Ovary (tissue), 9 donors: ENCODE data around the gene USP6NL. TPM values are rescaled to one million over a fixed set of nuclear protein-coding genes. Genes with fewer than 3 reads are reported as not detected.

Source experiments
- DNase-seq, 5 donors: peaks; one replicate each; pipeline ENCODE4 v3.0.0-alpha.2; 2019 to 2020
- H3K27ac ChIP-seq, 2 donors: fragments of 200-600 bp; one replicate each; pipeline versions ENCODE4 v1.5.1 to v1.8.0; 2019 to 2022
- H3K27me3 ChIP-seq: fragments of 200-600 bp; one replicate; pipeline ENCODE4 v1.8.0; 2022
- H3K36me3 ChIP-seq: fragments of 200-600 bp; sonication (generic); one replicate; pipeline ENCODE4 v1.5.1; 2019
- H3K4me1 ChIP-seq: one replicate; pipeline ENCODE4 v1.8.1; 2013; ENCODE audit warnings: mild to moderate bottlenecking, moderate library complexity; ENCODE audit not compliant: insufficient read depth
- H3K4me3 ChIP-seq: fragments of 200-600 bp; sonication (generic); one replicate; pipeline ENCODE4 v1.5.1; 2017
- H3K9me3 ChIP-seq, 2 donors: fragments of 200-600 bp in 1 of 2; sonication (generic) in 1 of 2; one replicate each; pipeline versions ENCODE4 v1.5.1 to v1.8.1; 2013 to 2019; ENCODE audit warnings: mild to moderate bottlenecking in 1 of 2, moderate library complexity in 1 of 2
- EP300 ChIP-seq: sonication (generic); formaldehyde crosslinking; IDR thresholded peaks from one replicate; pipeline ENCODE4 v1.6.1; 2017; ENCODE audit warnings: antibody characterized with exemption
- POLR2A ChIP-seq: fragments of 450-650 bp; IDR thresholded peaks from one replicate; pipeline ENCODE4 v1.6.1; 2017; ENCODE audit warnings: antibody characterized with exemption, mild to moderate bottlenecking, moderate library complexity
- WGBS, 3 donors: extraction: QIAGEN DNeasy Blood & Tissue Kit in 1 of 3; methylation state at CpG; one replicate each; pipeline versions ENCODE4 v1.1.5 to v1.1.7; 2013 to 2017; 5-methylcytosine and 5-hydroxymethylcytosine counted together
- intact Hi-C, 4 donors: fragments of 100-400 bp; cut with DNase I; formaldehyde crosslinking; loops; one replicate each; pipeline versions ENCODE4 v1.11.0 to v1.15.1; 2022 to 2023
- polyA plus RNA-seq, 2 donors: library from polyadenylated mRNA; stranded (reverse); fragments of 200-250 nt in 1 of 2; fragments of 350-450 nt in 1 of 2; fragmentation: Illumina TruSeq in 1 of 2; extraction: RNeasy Lipid Tissue Mini Kit (QIAGEN cat#74804) in 1 of 2; gene quantifications; one replicate each; pipeline ENCODE4 v1.2.3, GENCODE V29; 2013 to 2014
- total RNA-seq, 7 donors: library from RNA; depleted of rRNA in 2 of 7; stranded (reverse); fragments of >200 nt in 2 of 7; fragmentation: NEBNext Ultra II Directional in 3 of 7; extraction: Animal tissue kit (Norgen Biotek cat#: 25700) in 3 of 7; gene quantifications; one replicate each; pipeline versions ENCODE4 v1.1.0 to v1.2.4, GENCODE V29; 2016 to 2023
- TF ChIP-seq, protein P1 (sequence below), 3 donors: fragments of 450-650 bp in 2 of 3; fragments of 200-600 bp in 1 of 3; IDR thresholded peaks; one replicate each; pipeline versions ENCODE4 v1.5.1 to v1.8.0; 2016 to 2022; ENCODE audit warnings: antibody characterized with exemption in 3 of 3, mild to moderate bottlenecking in 1 of 3
- donor health status: DM: no; HTN: no; CAD: no; lungs with moderate emphysema.
- donor health status: DM: no; HTN: no; CAD: no.
- donor health status: Bipolar disorder and iron deficiency.
- donor health status: DM: yes; HTN: yes; CAD: no.
- donor health status: DM: no; HTN: no; CAD: no.
- donor health status: DM: yes; HTN: yes; CAD: no.

USP6NL gene
- total and polyA plus RNA-seq, 9 donors, result 9.6 to 28.8 (median 16.3) TPM

- no peak for DNase-seq
- Histone ChIP-seq H3K4me1 (no peaks in the 10 kb centered on the region), H3K27me3 (no peaks in the 10 kb centered on the region), H3K9me3 (no peaks in the 10 kb centered on the region), H3K4me3 (no peak overlapping the region), H3K36me3 (no peaks in the 10 kb centered on the region), H3K27ac (no peak overlapping the region)
- intact Hi-C loops, result no loop called here
- 78 to 84% (median 79%) methylated on average over 13 of the region's 13 CpGs for WGBS, 3 donors
- TF ChIP-seq EP300, result no peak
- TF ChIP-seq, protein P1, sequence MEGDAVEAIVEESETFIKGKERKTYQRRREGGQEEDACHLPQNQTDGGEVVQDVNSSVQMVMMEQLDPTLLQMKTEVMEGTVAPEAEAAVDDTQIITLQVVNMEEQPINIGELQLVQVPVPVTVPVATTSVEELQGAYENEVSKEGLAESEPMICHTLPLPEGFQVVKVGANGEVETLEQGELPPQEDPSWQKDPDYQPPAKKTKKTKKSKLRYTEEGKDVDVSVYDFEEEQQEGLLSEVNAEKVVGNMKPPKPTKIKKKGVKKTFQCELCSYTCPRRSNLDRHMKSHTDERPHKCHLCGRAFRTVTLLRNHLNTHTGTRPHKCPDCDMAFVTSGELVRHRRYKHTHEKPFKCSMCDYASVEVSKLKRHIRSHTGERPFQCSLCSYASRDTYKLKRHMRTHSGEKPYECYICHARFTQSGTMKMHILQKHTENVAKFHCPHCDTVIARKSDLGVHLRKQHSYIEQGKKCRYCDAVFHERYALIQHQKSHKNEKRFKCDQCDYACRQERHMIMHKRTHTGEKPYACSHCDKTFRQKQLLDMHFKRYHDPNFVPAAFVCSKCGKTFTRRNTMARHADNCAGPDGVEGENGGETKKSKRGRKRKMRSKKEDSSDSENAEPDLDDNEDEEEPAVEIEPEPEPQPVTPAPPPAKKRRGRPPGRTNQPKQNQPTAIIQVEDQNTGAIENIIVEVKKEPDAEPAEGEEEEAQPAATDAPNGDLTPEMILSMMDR (IDR thresholded peaks at IDR 0.05), result no peak
- TF ChIP-seq POLR2A, result no peak
Observed at GRCh38 chr10:11451640-11452260, 159.7 kb downstream of the USP6NL start.

GRCh38 chr10:11450427-11450826, 161.0 kb downstream of the USP6NL start:
- intact Hi-C loops, result no loop called here
- Histone ChIP-seq H3K4me3 (no peak overlapping the region), H3K27me3 (no peaks in the 10 kb centered on the region), H3K27ac (no peak overlapping the region), H3K4me1 (no peaks in the 10 kb centered on the region), H3K36me3 (no peaks in the 10 kb centered on the region), H3K9me3 (peaks cover 0 to 3% of the 10 kb centered on the region in 2 donors)
- TF ChIP-seq EP300, result no peak
- no peak for TF ChIP-seq POLR2A
- TF ChIP-seq, protein P1 (IDR thresholded peaks at IDR 0.05), result no peak
- WGBS, 3 donors, result 44 to 55% (median 53%) methylated on average over 6 of the region's 6 CpGs
- DNase-seq, result no peak

DNA sequence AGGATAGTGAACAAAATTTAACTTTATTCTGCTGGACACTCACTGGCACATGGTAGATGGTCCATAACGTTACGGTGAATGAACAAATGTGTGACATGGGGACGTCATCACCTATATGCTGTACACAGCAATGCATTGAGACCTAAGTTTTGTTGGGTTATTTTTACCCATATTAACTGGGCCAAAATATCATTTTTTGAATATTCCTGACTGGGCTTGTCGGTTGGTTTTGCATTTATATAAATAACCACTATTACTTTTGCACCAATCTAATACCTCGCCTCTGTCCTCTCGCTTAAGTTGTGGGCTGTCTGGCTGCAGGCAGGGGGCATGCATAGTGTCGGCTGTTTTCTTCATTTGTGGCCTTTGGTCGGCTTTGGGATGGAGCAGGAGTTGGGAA, 161.7 kb downstream of the USP6NL start:
- no peaks in the 10 kb centered on the region for H3K36me3 ChIP-seq
- no peaks in the 10 kb centered on the region for H3K4me1 ChIP-seq
- no peak for DNase-seq
- TF ChIP-seq, protein P1 (IDR thresholded peaks at IDR 0.05), result no peak
- TF ChIP-seq POLR2A, result no peak
- no peak for TF ChIP-seq EP300
- no peak overlapping the region for H3K4me3 ChIP-seq
- H3K27me3 ChIP-seq, result no peaks in the 10 kb centered on the region
- intact Hi-C loops, result no loop called here
- 81 to 85% (median 84%) methylated on average over 8 of the region's 8 CpGs for WGBS, 3 donors
- peaks cover 0 to 3% of the 10 kb centered on the region in 2 donors for H3K9me3 ChIP-seq
- H3K27ac ChIP-seq, result no peak overlapping the region

GRCh38 chr10:11448545-11449244, 162.8 kb downstream of the USP6NL start:
- 59 to 69% (median 67%) methylated on average over 12 of the region's 12 CpGs for WGBS, 3 donors
- H3K36me3 ChIP-seq, result no peaks in the 10 kb centered on the region
- H3K27ac ChIP-seq, result no peak overlapping the region
- H3K27me3 ChIP-seq, result no peaks in the 10 kb centered on the region
- peaks cover 0 to 3% of the 10 kb centered on the region in 2 donors for H3K9me3 ChIP-seq
- H3K4me1 ChIP-seq, result no peaks in the 10 kb centered on the region
- intact Hi-C loops, result no loop called here
- no peak for TF ChIP-seq POLR2A
- no peak for DNase-seq
- H3K4me3 ChIP-seq, result no peak overlapping the region

DNA sequence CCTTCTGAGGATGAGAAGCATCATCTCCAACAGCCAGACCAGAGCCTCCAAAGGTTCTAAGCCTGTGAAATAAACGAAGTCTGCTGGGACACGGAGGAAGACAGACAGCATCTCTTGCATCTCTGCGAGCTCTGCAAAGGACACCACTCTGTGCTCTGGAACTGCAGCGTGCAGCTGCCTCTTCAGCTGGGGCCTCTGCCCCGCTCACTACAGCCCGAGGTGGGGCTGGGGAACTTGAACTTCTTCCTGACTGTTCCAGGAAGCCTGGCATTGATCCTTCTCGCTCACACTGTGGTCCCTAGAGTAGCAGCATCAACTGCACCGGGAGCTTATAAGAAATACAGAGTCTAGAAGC, 163.3 kb downstream of the USP6NL start:
- DNase-seq, result no peak
- H3K36me3 ChIP-seq, result no peaks in the 10 kb centered on the region
- H3K4me3 ChIP-seq, result no peak overlapping the region
- H3K9me3 ChIP-seq, result peaks cover 0 to 3% of the 10 kb centered on the region in 2 donors
- TF ChIP-seq, protein P1 (IDR thresholded peaks at IDR 0.05), result no peak
- TF ChIP-seq EP300, result no peak
- 59 to 72% (median 67%) methylated on average over 8 of the region's 8 CpGs for WGBS, 3 donors
- H3K4me1 ChIP-seq, result no peaks in the 10 kb centered on the region
- no peak overlapping the region for H3K27ac ChIP-seq
- intact Hi-C loops, result no loop called here
- no peaks in the 10 kb centered on the region for H3K27me3 ChIP-seq
